CD4-positive, alpha-beta T cell treated with Interleukin-21 for 1 hour (primary cell): ENCODE measurements around the gene ZBTB7C.

Experiments
- DNase-seq: peaks from one replicate; pipeline ENCODE4 v3.0.0-alpha.2; 2020

Gene ZBTB7C

GRCh38 chr18:48133671-48134251 lies 275.4 kb downstream of the ZBTB7C start:
- no peak for DNase-seq

GRCh38 chr18:48132797-48133655 lies 276.2 kb downstream of the ZBTB7C start:
- DNase-seq: no peak

- no peak for DNase-seq
These were observed 278.1 kb downstream of the ZBTB7C start for GRCh38 chr18:48131042-48131441.

GRCh38 chr18:48129621-48130082 lies 279.5 kb downstream of the ZBTB7C start:
- DNase-seq: no peak

GRCh38 chr18:48127606-48128005 lies 281.6 kb downstream of the ZBTB7C start:
- DNase-seq: no peak

- no peak for DNase-seq
These were observed 282.9 kb downstream of the ZBTB7C start for GRCh38 chr18:48126240-48126639.

- DNase-seq: no peak
These were observed 283.5 kb downstream of the ZBTB7C start for GRCh38 chr18:48125724-48126123.

GRCh38 chr18:48124857-48125626 lies 284.1 kb downstream of the ZBTB7C start:
- no peak for DNase-seq

- DNase-seq: no peak
These were observed 285.2 kb downstream of the ZBTB7C start for GRCh38 chr18:48123941-48124340.

GRCh38 chr18:48123324-48123723 lies 285.9 kb downstream of the ZBTB7C start:
- DNase-seq: no peak

- no peak for DNase-seq
These were observed 286.4 kb downstream of the ZBTB7C start for GRCh38 chr18:48122816-48123215.

GRCh38 chr18:48122376-48122775 lies 286.8 kb downstream of the ZBTB7C start:
- DNase-seq: no peak

GRCh38 chr18:48121752-48122151 lies 287.4 kb downstream of the ZBTB7C start:
- no peak for DNase-seq

GRCh38 chr18:48119204-48119603 lies 290.0 kb downstream of the ZBTB7C start:
- DNase-seq: no peak

GRCh38 chr18:48116873-48117630 lies 292.1 kb downstream of the ZBTB7C start:
- no peak for DNase-seq

- no peak for DNase-seq
These were observed 293.2 kb downstream of the ZBTB7C start for GRCh38 chr18:48116017-48116416.

- DNase-seq: no peak
These were observed 295.5 kb downstream of the ZBTB7C start for GRCh38 chr18:48113691-48114090.

GRCh38 chr18:48111587-48111986 lies 297.6 kb downstream of the ZBTB7C start:
- DNase-seq: no peak

- no peak for DNase-seq
These were observed 298.4 kb downstream of the ZBTB7C start for GRCh38 chr18:48110797-48111196.

GRCh38 chr18:48109961-48110493 lies 299.2 kb downstream of the ZBTB7C start:
- DNase-seq: no peak

GRCh38 chr18:48108136-48108535 lies 301.0 kb downstream of the ZBTB7C start:
- no peak for DNase-seq

GRCh38 chr18:48106976-48107781 lies 302.0 kb downstream of the ZBTB7C start:
- no peak for DNase-seq
